Heart left ventricle (tissue), 16 donors: ENCODE data around the gene CMIP. TPM values are rescaled to one million over a fixed set of nuclear protein-coding genes. Genes with fewer than 3 reads are reported as not detected.

ENCODE experiments used
- ATAC-seq, 4 donors: fragments of 200-7000 bp; cut with Tn5 transposase; one replicate each; pipeline ENCODE4 v1.9.1; 2020 to 2022; ENCODE audit warnings: moderate library complexity in 4 of 4, mild to moderate bottlenecking in 3 of 4, moderate number of reproducible peaks in 1 of 4
- DNase-seq, 5 donors: peaks; one replicate each; pipeline ENCODE4 v3.0.0-alpha.2; 2020
- H3K27ac ChIP-seq, 12 donors: fragments of 200-600 bp; sonication (generic) in 4 of 12; one replicate each; pipeline versions ENCODE4 v1.5.0 to v1.8.0; 2016 to 2022; ENCODE audit warnings: mild to moderate bottlenecking in 2 of 12
- H3K27me3 ChIP-seq, 9 donors: fragments of 200-600 bp; sonication (generic) in 2 of 9; one replicate each; pipeline versions ENCODE4 v1.5.1 to v1.8.0; 2016 to 2022; ENCODE audit warnings: mild to moderate bottlenecking in 3 of 9
- H3K36me3 ChIP-seq, 9 donors: fragments of 200-600 bp; sonication (generic) in 2 of 9; one replicate each; pipeline versions ENCODE4 v1.5.0 to v1.8.0; 2018 to 2022; ENCODE audit warnings: mild to moderate bottlenecking in 2 of 9
- H3K4me1 ChIP-seq, 12 donors: fragments of 200-600 bp; sonication (generic) in 4 of 12; one replicate each; pipeline versions ENCODE4 v1.5.0 to v1.8.0; 2016 to 2022; ENCODE audit warnings: mild to moderate bottlenecking in 3 of 12
- H3K4me3 ChIP-seq, 12 donors: fragments of 200-600 bp; sonication (generic) in 4 of 12; one replicate each; pipeline versions ENCODE4 v1.5.0 to v1.8.0; 2017 to 2022; ENCODE audit warnings: mild to moderate bottlenecking in 9 of 12, moderate library complexity in 4 of 12
- H3K9me3 ChIP-seq, 12 donors: fragments of 200-600 bp; sonication (generic) in 4 of 12; one replicate each; pipeline versions ENCODE4 v1.5.0 to v1.8.0; 2016 to 2022; ENCODE audit warnings: mild to moderate bottlenecking in 1 of 12
- POLR2A ChIP-seq, 2 donors: fragments of 450-650 bp; IDR thresholded peaks; one replicate each; pipeline ENCODE4 v1.6.1; 2017; ENCODE audit warnings: antibody characterized with exemption in 2 of 2, mild to moderate bottlenecking in 2 of 2, moderate library complexity in 2 of 2
- WGBS, 4 donors: extraction: QIAGEN DNeasy Blood & Tissue Kit in 2 of 4; methylation state at CpG; one replicate each; pipeline versions ENCODE4 v1.1.5 to v1.1.7; 2013 to 2018; 5-methylcytosine and 5-hydroxymethylcytosine counted together
- intact Hi-C, 10 donors: fragments of 100-400 bp; cut with DNase I; formaldehyde crosslinking; loops; one replicate each; pipeline versions ENCODE4 v1.11.1 to v1.14.2; 2022
- polyA plus RNA-seq, 2 donors: library from polyadenylated mRNA; stranded (reverse); fragments of 200-250 nt; gene quantifications; one replicate each; pipeline ENCODE4 v1.2.3, GENCODE V29; 2013
- total RNA-seq, 9 donors: library from RNA; depleted of rRNA in 2 of 9; stranded (reverse); fragments of >200 nt in 2 of 9; fragmentation: NEBNext Ultra II Directional in 3 of 9; extraction: Animal tissue kit (Norgen Biotek cat#: 25700) in 3 of 9; gene quantifications; one replicate each; pipeline versions ENCODE4 v1.1.0 to v1.2.4, GENCODE V29; 2016 to 2023
- TF ChIP-seq, protein P1 (sequence below), 12 donors: fragments of 200-600 bp; sonication (generic) in 4 of 12; IDR thresholded peaks; one replicate each; pipeline versions ENCODE4 v1.5.0 to v1.8.0; 2018 to 2022; ENCODE audit warnings: antibody characterized with exemption in 12 of 12, mild to moderate bottlenecking in 5 of 12
- donor health status: ischemic (EF 13 %, LVEDD 7.1; RV severe dilation, severe dysfunction).
- donor health status: healthy with polysubstance abuse.
- donor health status: DM: no; HTN: yes; CAD: no.
- donor health status: DM: no; HTN: no; CAD: no.
- donor health status: ischemic (EF 25% LVEDD 6.9; RV normal size, moderate dysfunction).
- donor health status: ischemic (EF 25% LVEDD 5.7; RV mildly dilated, moderate dysfunction).
- donor health status: healthy.
- donor health status: DM: yes; HTN: yes; CAD: no.
- donor health status: ischemic (EF 35%, LVEDD 5.7; RV mildly dilated, moderate dysfunction).
- donor health status: nonischemic (EF 11% LVEDD 7.7; RV severe dilation, severe dysfunction).
- donor health status: DM: yes; HTN: yes; CAD: no.
- donor health status: PGD.
- donor health status: ischemic (EF 29% LVEDD 5.4; RV normal size, mild dysfunction).
- donor health status: nonischemic (EF 23%, LVEDD 6.1; RV moderate dilation, normal function).

The CMIP gene
- total and polyA plus RNA-seq, 11 donors: 4.1 to 48.8 (median 10.6) TPM

DNA sequence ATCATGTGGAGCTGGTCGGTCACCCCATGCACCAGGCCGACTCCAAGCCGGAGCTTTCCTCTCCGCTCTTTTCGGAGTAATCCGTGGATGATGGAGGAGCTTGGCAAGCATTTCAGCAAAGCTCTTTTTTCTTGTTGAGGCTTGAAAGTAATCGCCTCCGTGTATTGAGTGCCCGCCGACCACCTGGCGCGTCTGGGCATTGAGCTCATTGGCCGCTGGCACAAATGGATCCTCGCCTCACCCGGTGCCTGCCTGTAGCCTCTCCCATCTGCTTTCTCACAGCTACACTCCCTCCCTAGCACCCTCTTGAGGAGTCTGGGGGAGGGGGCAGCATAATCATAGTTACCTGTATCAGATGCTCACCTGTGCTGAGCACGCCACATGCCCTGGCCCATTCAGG lies 148.9 kb downstream of the CMIP start:
- ATAC-seq (no peak), DNase-seq (peak in 1 of 5 donors; percentile 33)
- no peak overlapping the region for H3K4me3 ChIP-seq
- no peak overlapping the region for H3K27ac ChIP-seq
- H3K36me3 ChIP-seq: peaks cover 0 to 8% (median 0%) of the 10 kb centered on the region in 9 donors
- H3K27me3 ChIP-seq: no peaks in the 10 kb centered on the region
- 92 to 97% (median 97%) methylated on average over 16 of the region's 16 CpGs for WGBS, 4 donors
- H3K4me1 ChIP-seq: peaks cover 0 to 3% (median 0%) of the 10 kb centered on the region in 12 donors
- TF ChIP-seq, protein P1, sequence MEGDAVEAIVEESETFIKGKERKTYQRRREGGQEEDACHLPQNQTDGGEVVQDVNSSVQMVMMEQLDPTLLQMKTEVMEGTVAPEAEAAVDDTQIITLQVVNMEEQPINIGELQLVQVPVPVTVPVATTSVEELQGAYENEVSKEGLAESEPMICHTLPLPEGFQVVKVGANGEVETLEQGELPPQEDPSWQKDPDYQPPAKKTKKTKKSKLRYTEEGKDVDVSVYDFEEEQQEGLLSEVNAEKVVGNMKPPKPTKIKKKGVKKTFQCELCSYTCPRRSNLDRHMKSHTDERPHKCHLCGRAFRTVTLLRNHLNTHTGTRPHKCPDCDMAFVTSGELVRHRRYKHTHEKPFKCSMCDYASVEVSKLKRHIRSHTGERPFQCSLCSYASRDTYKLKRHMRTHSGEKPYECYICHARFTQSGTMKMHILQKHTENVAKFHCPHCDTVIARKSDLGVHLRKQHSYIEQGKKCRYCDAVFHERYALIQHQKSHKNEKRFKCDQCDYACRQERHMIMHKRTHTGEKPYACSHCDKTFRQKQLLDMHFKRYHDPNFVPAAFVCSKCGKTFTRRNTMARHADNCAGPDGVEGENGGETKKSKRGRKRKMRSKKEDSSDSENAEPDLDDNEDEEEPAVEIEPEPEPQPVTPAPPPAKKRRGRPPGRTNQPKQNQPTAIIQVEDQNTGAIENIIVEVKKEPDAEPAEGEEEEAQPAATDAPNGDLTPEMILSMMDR (IDR thresholded peaks at IDR 0.05): no peak
- TF ChIP-seq POLR2A (IDR thresholded peaks at IDR 0.05): no peak
- intact Hi-C loops: no loop called here
- H3K9me3 ChIP-seq: no peaks in the 10 kb centered on the region

DNA sequence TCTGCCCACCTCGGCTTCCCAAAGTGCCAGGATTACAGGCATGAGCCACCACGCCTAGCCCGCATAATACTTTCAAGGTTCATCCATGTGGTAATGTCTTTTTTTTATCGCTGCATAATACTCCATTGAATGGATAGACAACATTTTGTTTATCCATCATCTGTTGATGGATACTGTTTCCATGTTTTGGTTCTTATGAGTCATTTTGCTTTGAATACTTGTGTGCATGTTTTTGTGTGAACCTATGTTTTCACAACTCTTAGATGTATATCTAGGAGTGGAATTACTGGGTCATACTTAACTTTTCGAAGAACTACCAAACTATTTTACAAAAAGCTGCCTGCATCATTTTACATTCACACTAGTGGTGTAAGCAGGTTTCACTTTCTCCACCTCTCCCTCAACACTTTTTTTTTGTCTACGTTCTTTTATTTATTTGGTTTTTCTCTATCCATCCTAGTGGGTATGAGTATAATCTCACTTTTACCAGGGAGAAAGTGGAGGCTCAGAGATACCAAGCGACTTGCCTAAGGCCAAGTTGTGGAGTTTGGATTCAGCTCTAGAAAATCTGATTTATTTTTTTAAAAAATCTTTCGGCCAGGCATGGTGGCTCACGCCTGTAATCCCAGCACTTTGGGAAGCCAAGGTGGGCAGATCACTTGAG lies 151.2 kb downstream of the CMIP start:
- Histone ChIP-seq H3K27ac (no peak overlapping the region), H3K4me3 (no peak overlapping the region), H3K36me3 (no peaks in the 10 kb centered on the region), H3K4me1 (peaks cover 0 to 13% (median 2%) of the 10 kb centered on the region in 12 donors), H3K9me3 (no peaks in the 10 kb centered on the region), H3K27me3 (no peaks in the 10 kb centered on the region)
- no peak for ATAC-seq
- DNase-seq: no peak
- intact Hi-C loops: no loop called here
- TF ChIP-seq POLR2A (IDR thresholded peaks at IDR 0.05): no peak
- TF ChIP-seq, protein P1 (IDR thresholded peaks at IDR 0.05): no peak
- WGBS, 4 donors: 96 to 98% (median 96%) methylated on average over 9 of the region's 9 CpGs

DNA sequence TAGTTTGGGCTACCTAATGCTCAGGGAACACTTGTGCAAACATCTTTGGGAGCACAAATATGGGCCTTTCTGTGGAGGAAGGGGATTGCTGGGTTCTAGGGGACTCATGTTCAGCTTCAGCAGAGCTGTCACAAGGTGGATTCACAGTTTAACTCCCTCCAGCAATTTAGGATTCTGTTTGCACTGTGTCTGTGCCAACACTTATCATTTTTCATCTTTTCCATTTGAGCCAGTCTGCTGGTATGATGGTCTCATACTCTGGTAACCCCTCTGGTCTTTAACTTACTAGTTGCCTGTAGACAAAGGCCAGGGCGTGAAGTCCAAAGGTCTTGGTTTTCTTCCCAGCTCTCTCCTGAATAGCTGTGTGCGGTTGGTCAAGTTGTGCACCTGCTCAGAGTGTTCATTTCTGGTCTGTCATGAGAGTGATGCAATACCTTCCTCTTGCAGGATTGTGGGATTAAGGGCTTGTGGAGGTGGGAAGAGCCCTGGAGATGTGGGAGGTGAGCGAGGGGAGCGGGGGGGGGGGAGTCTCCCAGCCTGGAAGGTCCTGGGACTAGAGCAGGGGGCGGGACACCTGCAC lies 152.6 kb downstream of the CMIP start:
- TF ChIP-seq, protein P1 (IDR thresholded peaks at IDR 0.05): no peak
- no peak for TF ChIP-seq POLR2A (IDR thresholded peaks at IDR 0.05)

DNA sequence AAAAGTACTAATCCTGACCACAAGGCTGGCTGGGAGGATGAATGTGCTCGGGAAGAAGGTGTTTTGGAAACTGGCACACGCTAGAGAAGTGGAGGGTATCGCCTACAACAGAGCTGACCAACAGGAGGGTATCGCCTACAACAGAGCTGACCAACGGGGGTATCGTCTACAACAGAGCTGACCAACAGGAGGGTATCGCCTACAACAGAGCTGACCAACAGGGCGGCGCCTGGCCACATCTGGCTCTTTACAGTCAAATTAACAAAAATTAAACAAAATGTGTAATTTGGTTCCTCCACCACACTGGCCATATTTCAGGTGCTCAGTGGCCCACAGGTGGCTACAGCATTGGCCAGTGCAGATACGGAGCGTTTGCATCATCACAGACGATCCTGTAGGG lies 153.5 kb downstream of the CMIP start:
- DNase-seq: peak in 1 of 5 donors; percentile 27
- ATAC-seq: no peak
- no peaks in the 10 kb centered on the region for H3K9me3 ChIP-seq
- no peak overlapping the region for H3K4me3 ChIP-seq
- TF ChIP-seq POLR2A (IDR thresholded peaks at IDR 0.05): no peak
- TF ChIP-seq, protein P1 (IDR thresholded peaks at IDR 0.05): no peak
- H3K27ac ChIP-seq: no peak overlapping the region
- H3K27me3 ChIP-seq: no peaks in the 10 kb centered on the region
- 94 to 98% (median 96%) methylated on average over 12 of the region's 12 CpGs for WGBS, 4 donors
- H3K4me1 ChIP-seq: peaks cover 0 to 28% (median 11%) of the 10 kb centered on the region in 12 donors
- H3K36me3 ChIP-seq: no peaks in the 10 kb centered on the region
- intact Hi-C loops: no loop called here

More for the DNA sequence above, 152.6 kb downstream of the CMIP start:
- DNase-seq (no peak), ATAC-seq (no peak)
- Histone ChIP-seq H3K27me3 (no peaks in the 10 kb centered on the region), H3K4me3 (no peak overlapping the region), H3K4me1 (peaks cover 0 to 22% (median 11%) of the 10 kb centered on the region in 12 donors), H3K36me3 (no peaks in the 10 kb centered on the region), H3K27ac (no peak overlapping the region), H3K9me3 (no peaks in the 10 kb centered on the region)
- intact Hi-C loops: no loop called here
- 94 to 98% (median 97%) methylated on average over 5 of the region's 5 CpGs for WGBS, 4 donors
